ENCODE measurements around the gene CFAP65.

GRCh38 chr2:219022041-219022440 is 19.3 kb downstream of the CFAP65 start:
- TF ChIP-seq CTCF (IDR thresholded peaks at IDR 0.05) (no peak), POLR2A (IDR thresholded peaks at IDR 0.05) (no peak), EP300 (IDR thresholded peaks at IDR 0.05) (no peak)
